Uterus (tissue), 2 donors: ENCODE data around the gene KNSTRN.

Source experiments
- POLR2A ChIP-seq, 2 donors: fragments of 450-650 bp; IDR thresholded peaks; one replicate each; pipeline ENCODE4 v1.6.1; 2016; ENCODE audit warnings: antibody characterized with exemption in 2 of 2, mild to moderate bottlenecking in 1 of 2, moderate library complexity in 1 of 2
- TF ChIP-seq, protein P1 (sequence below), 4 experiments: fragments of 200-600 bp in 2 of 4; fragments of 450-650 bp in 2 of 4; sonication (generic) in 2 of 4; IDR thresholded peaks; one replicate each; pipeline ENCODE4 v1.5.1; 2016 to 2019; ENCODE audit warnings: antibody characterized with exemption in 4 of 4, mild to moderate bottlenecking in 2 of 4, moderate library complexity in 1 of 4

DNA sequence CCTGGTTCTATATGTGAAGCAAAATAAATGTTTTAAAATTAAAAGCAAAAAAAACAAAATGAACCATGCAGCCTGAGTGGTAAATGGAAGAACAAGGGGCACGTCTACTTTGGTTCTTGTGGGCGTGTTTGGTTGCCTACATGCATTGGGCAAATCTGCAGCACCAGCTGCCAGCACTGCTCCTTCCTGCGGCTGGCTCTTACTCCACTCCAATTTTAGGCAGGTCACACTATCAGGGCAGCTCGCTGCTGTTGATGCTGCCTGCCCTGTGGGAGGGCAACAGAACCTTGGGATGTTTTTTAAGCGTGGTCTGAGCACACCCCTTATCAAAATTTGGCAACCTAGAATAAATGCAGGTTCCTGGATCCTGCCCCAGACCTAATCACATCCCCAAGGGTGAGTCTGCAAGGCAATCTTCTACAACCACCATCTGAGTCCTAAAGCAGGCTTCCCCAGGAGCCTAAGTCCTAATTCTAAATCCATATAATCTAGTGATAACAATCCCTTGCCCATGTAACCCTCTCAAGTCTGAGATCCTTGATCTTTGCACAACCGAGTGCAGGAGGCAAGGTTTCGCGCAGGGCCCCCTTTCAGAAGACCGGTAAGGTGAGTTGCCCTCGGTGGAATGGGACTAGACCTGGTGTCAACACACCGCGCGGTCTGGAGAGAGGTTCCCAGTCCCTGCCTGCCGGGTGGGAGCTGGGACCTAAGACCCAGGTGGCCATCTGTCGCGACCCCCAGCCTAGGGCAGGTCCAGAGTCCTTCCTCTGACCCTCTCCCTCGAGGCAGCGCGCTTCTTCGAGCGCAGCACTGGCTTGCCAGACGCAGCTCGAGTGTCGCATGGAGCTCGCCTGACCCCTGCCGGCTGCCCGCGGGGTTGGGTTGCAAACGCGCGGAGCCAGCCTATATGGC is 39.0 kb downstream of the KNSTRN start:
- TF ChIP-seq, protein P1, sequence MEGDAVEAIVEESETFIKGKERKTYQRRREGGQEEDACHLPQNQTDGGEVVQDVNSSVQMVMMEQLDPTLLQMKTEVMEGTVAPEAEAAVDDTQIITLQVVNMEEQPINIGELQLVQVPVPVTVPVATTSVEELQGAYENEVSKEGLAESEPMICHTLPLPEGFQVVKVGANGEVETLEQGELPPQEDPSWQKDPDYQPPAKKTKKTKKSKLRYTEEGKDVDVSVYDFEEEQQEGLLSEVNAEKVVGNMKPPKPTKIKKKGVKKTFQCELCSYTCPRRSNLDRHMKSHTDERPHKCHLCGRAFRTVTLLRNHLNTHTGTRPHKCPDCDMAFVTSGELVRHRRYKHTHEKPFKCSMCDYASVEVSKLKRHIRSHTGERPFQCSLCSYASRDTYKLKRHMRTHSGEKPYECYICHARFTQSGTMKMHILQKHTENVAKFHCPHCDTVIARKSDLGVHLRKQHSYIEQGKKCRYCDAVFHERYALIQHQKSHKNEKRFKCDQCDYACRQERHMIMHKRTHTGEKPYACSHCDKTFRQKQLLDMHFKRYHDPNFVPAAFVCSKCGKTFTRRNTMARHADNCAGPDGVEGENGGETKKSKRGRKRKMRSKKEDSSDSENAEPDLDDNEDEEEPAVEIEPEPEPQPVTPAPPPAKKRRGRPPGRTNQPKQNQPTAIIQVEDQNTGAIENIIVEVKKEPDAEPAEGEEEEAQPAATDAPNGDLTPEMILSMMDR (IDR thresholded peaks at IDR 0.05): peak; percentile 88 to 97 (median 94)
- TF ChIP-seq POLR2A (IDR thresholded peaks at IDR 0.05): peak in 1 of 2 donors; percentile 22
